HG03066 (cell line): ENCODE data around the gene BHLHE23.

ENCODE experiments used
- ATAC-seq: cut with Tn5 transposase; IDR thresholded peaks from one replicate; pipeline ENCODE4 v1.9.1; 2021; ENCODE audit warnings: low read depth; ENCODE audit not compliant: unreplicated experiment

The BHLHE23 gene

DNA sequence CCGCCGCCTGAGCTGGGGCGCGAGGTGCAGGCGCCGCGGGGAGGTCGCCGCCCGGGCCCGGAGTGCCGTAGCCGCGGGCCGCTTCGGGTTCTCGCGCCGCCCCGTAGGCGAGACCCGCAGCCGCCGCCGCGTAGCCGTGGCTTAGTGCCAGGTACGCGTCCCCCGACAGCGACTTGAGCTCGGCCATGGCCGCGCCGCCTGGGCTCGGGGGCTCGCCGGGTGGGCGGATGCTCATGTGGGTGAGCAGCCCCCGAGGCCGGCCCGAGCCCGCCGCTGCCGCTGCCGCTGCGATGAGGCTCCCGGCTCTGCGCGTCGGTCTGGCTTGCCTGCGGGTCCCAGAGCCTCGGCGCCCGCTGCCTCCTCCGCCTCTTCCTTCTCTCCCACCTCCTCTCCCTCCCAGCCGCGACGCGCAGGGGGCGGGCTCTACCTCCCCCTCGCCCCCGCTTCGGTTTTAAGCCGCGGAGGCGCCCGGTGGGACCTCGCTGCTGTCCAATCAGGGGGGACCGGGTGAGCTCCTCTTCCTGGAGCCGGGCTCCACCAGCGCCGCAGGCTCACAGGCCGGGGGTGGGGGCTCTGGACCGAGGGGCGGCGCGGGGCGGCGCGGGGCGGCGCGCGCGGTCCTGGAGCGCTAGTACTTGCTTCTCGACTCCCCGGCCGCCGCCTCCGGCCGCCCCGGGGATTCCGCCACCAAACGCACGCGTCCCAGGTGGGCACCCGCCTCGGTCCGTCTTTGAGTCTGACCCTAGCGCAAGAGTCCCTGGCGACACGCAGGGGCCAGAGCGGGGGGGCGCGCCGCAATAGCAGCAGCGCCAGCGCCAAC is at the start of gene BHLHE23:
TSS of gene BHLHE23 (minus strand) at position 425 of the 820 bp plus-strand sequence. CDS start at position 235, 190 bp downstream.
- no peak for ATAC-seq

DNA sequence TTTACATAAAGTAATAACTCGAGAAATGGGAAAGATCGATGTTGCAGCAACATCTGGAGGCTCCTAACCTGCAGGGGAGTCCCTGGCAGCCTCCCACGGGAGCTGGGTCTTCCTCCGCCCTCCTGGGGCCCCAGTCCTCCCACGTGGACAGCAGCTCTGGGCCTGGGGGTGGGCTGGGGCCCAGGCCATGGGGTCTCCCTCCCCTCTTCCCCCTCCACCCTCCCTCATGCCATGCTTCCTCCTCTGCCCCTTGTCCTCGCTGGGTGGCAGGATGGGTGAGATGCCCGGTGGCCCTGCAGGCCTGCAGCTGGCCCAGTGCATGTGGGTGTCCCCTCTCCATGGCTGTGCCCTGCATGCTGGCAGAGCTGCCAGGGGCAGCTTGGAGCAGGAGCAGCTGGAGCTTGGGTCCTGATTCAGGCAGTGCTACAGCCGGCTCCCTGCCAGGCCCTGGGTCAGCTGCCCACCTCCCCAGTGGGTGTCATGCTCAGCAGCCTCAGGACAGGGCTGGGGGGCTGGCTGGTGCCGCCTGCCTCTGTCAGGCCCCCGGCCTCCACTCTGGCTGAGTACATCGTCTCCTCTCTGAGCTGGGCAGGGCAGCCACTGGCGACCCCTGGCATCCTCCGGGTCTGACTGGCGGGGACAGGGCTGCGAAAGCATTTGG is 48.9 kb upstream of the BHLHE23 start:
- no peak for ATAC-seq

DNA sequence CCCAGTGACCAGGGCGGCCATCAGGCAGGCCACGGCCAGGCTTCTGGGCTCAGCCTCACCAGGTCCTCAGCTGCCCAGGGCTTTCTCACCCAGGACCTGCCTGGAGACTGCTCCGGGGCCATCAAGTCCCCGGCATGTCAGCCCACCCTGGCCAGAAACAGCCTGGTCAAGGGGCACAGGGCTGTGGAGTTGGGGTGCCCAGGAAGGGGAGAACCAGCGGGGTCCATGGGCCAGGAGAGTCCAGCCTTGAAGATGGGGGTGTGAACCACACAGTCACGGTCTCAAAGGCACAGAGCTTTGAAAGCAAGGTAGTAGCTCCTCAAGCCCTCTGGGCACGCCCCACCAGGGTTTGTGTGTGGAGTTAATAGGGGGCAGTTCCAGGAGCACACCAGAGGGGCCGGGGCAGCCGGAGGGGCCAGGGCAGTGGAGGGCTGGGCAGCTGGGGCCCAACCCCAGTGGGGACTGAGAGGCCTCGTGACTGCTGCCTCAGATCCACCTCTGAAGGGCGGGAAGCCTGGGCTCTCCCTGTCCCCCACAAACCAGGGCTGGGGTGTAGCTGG is 48.0 kb upstream of the BHLHE23 start:
- ATAC-seq, result no peak

DNA sequence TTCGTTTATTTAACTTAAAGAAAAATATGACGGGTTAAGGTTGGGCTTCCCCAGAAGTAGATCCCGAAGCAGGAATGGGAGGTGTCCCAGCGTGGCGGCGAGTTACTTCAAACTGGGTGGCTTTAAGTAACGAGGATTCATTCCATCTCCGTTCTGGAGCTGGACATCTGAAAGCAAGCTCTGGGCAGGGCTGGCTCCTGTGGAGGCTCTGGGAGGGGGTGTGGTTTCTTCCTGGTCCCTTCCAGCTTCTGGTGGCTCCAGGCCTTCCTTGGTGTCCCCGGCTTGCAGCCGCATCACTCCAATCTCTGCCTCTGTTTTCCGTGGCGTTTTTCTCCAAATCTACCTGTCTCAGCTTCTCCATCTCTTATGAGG is 47.3 kb upstream of the BHLHE23 start:
- ATAC-seq, result no peak

DNA sequence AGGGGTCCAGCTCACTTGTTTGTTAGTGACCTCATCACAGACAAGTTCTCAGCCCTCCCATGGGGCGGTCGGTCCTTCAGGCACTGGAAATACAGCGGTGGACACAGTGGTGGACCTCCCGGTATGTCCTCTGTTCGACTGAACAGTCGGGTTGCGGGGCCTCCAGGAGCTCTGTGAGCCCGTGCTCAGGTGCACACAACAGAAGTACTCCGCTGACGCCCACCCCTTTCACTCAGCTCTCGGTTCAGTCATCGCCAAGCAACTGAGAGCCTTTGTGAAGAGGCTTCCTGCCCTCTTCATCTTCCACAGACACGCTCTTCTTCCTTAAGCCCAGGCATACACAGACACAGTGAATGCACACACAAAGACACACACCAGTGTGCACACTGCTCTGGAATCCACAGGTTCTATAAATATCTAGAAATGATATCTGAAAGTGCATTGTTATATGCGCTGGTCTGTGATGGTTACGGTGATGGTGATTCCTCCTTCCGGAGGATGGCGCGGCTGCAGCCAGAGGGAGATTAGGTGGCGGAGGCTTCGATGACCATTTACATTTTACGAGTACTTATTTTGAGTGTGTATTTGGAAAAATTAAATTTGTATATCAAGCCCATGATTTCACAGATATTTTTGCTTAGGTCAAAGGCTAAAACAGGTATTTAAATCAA is 46.8 kb upstream of the BHLHE23 start:
- ATAC-seq, result no peak

DNA sequence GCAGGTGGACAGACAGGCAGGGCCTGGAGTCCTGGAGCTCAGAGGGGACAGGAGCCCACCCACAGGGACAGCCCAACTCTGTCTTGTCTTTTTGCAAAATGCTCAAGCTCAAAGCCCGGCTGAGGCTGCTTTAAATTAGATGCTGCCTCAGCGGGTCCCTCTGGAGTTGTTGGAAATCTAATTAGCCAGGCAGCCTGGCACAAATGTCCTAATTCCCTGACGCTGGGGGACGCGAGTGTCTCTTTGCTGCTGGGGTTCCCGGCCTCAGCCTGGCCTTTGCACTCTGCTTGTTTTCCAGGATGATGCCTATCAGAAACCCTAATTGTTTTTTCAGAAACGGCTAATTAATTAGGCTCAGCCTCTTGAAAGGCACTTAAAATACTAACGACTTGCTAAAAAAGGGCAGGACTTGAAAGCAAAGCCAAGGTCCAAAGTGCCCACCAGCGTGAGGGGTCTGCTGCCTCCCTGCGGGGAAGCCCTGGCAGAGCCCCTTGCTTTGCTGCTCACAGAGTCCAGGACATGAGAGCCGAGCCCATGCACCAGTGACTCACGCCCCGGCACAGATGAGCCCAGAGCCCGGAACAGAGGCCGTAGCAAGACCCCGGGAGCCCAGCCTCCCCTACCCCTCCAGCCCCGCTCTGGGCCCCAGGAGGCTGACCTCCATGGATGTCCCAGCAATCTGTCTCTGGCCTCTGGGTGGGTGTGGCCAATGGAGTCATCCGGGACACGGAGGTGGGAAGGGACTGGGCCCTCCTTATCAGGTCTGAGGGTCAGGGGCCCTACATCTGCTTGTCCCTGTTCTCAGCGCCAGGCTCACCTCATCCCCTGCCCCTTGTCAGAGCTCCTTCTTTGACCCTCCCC is 46.0 kb upstream of the BHLHE23 start:
- no peak for ATAC-seq

DNA sequence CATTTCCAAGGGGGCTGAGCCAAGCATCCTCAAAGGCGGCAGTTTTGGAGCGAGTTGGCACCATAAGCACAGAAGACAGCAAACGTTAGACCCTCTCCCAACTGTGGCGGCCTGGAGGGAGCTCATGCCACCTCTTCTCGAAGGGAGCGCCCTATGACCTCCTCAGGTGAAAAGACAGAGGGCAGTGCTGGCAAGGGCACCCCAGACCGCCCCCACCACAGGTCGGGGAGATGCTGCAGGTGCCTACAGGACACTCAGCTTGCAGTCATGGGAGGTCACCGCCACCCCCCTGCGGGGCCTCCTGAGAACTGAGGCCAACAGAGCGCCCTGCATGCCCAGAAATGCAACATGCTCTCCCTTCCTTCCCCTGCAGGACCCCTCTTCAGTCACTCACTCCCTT is 45.1 kb upstream of the BHLHE23 start:
- no peak for ATAC-seq

DNA sequence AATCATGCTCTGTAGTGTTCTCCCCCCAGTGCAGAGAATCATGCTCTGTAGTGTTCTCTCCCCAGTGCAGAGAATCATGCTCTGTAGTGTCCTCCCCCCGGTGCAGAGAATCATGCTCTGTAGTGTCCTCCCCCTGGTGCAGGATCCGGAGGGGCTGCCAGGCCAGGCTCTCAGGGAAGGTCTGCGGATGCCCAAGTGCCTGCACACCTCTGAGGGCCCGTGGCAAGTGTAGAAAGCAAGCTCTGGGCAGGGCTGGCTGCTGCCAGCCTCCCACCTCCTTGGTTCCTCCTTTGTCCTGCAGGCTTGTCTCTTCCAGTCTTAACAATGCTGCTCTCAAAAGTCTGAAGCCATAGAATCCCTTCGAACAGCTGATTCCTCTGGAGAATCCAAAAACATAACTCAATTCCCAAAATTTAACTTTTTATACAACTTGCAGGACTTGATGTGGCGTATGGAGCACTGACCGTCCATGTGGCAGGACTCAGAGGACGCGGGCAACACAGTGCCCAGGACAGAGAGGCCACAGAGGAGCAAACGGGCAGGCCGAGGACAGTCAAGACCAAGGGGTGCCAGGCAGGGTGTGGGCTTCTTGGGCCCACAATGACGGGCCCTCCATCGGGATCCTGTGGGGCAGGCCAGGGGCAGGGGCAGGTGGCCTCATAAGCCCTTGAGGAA is 44.6 kb upstream of the BHLHE23 start:
- no peak for ATAC-seq

DNA sequence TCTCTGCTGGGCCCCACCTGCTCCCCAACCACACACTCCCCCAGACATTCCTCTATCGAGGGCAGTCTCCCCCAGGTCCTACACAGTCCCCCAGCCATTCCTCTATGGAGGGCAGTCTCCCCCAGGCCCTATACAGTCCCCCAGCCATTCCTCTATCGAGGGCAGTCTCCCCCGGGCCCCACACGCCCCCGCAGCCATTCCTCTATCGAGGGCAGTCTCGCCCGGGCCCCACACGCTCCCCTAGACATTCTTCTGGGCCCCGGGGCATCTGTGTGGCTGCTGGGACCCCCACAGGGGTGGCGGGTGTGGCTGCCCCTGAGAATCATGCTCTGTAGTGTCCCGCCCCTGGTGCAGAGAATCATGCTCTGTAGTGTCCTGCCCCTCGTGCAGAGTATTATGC is 43.6 kb upstream of the BHLHE23 start:
- ATAC-seq, result no peak

DNA sequence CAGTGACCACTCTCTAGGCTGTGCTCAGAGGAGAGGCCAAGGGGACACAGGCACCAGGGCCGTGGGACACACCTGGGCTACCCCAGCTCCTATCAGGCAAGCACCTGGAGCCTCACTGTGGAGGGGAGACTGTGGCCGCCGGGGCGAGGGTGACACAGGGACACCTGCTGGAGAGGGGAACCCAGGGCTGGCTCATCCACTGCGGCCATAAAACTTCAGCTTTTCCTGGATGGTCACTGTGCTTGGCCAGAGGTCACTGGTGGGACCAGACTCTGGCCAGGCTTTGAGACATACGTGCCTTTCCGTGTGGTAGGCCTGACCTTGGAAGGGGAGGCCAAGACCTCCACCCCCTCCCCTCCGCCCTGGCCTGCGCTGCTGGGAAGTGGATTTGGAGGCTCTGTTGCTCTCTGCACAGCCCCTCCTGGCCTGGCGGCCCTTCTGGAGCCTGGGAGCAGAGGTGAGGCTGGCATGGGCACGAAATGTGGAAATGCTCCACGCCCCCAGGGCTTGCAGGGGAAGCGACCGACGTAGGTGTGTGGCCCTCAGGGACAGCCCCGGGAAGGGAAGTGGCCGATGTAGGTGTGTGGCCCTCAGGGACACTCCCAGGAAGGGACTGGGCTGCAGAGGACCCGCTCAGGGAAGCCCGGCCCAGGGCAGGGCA is 42.9 kb upstream of the BHLHE23 start:
- no peak for ATAC-seq

DNA sequence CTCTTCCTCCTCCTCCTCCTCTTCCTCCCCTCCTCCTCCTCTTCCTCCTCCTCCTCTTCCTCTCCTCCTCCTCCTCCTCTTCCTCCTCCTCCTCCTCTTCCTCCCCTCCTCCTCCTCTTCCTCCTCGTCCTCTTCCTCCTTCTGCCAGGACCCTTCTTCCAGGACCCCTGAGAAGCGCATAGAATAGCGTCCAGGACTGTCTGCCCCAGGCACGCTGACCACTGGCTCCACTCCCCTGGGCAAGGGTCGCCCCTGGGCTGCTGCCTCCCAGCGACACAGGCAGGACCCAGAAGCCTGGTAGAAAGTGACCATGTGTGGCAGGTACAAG is 42.4 kb upstream of the BHLHE23 start:
- no peak for ATAC-seq

DNA sequence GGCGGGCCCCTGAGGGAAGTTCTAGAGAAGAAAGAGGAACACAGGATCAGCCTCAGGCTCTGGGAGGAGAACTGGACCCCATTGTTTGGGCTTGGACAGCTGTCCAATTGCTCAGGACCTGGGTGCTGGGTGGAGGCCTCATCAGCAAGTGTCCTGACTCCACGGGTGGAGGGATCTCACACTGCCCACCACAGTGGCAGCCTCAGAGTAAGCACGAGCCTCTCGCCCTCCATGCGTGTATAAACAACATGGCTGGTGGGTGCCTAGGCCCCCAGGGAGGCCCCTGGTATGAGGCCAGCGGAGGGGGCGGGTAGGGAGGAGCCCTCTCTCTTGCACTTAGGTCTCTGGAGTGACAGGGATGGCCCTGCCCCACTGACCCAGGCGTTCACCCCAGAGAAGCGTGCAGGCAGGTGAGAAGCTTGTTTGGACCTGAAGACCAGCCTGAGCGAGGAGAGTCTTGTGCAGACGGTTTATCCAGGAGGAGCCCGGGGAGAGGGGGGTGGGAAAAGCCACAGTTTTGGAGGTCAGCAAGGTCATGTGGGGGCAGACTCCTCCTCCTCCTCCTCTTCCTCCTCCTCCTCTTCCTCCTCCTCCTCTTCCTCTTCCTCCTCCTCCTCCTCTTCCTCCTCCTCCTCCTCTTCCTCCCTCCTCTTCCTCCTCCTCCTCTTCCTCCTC is 41.9 kb upstream of the BHLHE23 start:
- no peak for ATAC-seq

DNA sequence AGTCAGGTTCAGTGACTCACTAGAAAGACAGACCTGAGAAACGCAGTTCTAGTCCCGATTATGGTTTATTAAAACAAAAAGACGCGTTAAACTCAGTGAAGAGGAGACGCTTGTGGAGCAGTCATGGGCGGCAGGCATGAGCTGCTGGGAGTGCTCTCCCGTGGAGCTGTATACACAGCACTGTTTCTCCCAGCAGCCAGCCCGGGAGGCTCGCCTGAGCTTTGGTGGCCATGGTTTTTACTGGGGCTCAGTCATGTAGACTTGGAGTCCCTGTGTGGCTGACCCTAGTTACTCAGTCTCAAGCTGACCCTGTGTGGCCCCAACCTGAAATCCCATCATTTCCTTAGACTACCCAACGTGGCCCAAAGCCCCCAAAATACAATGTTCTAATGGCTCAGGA is 41.2 kb upstream of the BHLHE23 start:
- no peak for ATAC-seq

DNA sequence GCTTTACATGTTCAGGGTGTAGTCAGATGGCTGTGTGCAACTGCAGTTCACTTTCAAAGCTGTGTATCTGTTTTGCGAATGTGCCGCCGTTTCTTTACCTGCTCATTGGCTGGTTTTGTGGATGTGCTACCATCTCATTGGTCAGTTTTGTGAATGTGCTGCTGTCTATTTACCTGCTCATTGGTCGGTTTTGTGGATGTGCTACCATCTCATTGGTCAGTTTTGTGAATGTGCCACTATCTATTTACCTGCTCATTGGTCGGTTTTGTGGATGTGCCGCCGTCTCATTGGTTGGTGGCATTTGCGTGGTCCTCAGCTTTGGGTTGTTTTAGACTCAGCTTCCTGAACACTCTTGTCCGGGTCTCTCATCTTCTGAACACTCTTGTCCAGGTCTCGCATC is 40.5 kb upstream of the BHLHE23 start:
- no peak for ATAC-seq

DNA sequence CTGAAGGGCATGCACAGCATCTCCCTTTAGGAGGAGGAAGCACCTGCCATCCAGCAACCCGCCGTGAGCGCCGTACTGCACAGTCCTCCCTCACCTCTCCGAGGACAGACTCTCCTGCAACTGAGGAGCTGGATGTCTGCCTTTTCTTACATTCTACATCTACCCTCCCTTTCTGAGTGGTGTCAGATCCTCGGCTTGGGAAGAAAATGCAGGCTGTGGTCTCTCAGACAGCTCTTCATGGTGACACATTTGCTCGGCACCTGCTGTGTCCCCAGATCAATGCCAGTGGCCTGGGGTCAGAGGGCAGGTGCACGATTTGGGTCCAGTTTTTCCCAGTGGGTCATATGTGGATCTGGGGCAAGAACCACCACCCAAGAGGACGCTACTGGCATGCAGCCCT is 40.1 kb upstream of the BHLHE23 start:
- no peak for ATAC-seq

DNA sequence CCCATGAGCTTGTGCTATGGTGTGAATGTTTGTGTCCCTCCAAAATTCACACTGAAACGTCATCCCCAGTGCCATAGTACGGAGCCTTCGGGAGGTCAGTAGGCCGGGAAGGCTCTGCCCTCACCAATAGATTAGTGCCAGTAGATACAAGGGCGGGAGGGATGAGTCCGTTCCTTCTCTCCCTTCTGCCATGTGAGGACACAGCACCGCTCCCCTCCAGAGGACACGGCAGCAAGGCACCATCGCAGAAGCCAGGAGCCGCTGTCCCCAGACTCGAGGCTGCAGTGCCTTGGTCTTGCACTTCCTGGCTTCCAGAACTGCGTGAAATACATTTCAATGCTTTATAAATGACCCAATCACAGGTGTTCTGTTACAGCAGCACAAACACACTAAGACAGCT is 39.2 kb upstream of the BHLHE23 start:
- ATAC-seq, result no peak

DNA sequence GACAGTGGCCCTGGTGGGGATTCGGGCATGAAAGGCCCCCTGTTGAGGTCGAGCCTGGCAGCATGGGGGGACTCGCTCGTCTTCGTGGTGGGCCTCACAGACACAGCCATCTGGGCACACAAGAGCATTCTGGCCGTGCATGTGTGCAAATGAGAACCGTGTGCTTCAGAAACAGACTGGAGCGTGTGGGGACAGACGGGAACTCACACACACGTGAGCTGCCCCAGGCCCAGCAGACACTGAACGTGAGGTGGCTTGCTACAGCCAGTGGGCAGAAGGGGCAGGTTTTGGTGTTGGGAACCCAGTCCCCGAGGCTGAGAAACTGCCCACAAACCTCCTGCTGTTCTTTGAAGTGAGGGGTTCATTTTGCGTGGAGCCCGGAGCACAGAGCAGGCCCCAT is 38.6 kb upstream of the BHLHE23 start:
- ATAC-seq, result no peak

DNA sequence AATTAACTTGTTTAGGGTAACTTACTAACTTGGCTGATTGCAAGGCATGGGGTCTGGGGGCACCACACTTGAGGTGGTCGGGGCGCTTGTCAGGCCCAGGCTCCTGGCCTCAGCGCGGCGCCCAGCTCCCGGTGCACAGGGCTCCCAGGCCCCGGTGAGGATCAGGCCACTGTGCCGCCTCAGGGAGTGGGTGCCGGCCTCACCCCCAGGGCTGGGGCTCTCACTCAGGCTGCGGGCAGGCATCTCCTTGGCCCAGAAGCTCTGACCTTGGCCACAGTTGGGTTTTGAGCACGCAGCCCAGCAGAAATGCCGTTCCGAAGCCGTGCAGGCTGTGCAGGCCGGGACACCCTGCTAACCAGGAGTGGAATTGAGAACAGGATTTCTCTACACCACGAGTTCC is 37.8 kb upstream of the BHLHE23 start:
- ATAC-seq, result no peak

DNA sequence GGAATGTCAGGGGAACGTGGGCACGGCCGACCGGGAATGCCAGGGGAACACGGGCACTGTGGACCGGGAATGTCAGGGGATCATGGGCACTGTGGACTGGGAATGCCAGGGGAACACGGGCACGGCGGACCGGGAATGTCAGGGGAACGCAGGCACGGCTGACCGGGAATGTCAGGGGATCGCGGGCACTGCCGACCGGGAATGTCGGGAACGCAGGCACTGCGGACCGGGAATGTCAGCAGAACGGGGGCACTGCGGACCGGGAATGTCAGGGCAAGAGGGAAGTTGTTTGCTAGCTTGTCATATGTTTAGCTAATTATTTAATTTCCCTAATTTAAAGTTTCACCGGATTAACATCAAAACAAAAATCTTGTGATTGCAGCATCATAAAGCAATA is 37.4 kb upstream of the BHLHE23 start:
- no peak for ATAC-seq
